Natural killer cell (primary cell): ENCODE results near the gene BBS4. TPM values are rescaled to one million over a fixed set of nuclear protein-coding genes. Genes with fewer than 3 reads are reported as not detected.

Experiments used
- ATAC-seq, 3 donors: fragments of 150-1000 bp in 2 of 3; fragments of 200-7000 bp in 1 of 3; cut with Tn5 transposase; 1 replicate in 1 of 3; 2 replicates in 2 of 3; pipeline ENCODE4 v1.10.0; 2021; ENCODE audit warnings: mild to moderate bottlenecking in 2 of 3, moderate library complexity in 2 of 3
- DNase-seq, 2 donors: peaks; one replicate each; pipeline versions ENCODE4 v3.0.0 to v3.0.0-alpha.2; 2013 to 2021; ENCODE audit warnings: mixed read lengths in 1 of 2
- H3K27ac ChIP-seq: one replicate; pipeline ENCODE4 v1.5.1; 2013; ENCODE audit warnings: mild to moderate bottlenecking, low read length
- H3K27me3 ChIP-seq: one replicate; pipeline ENCODE4 v1.6.1; 2013; ENCODE audit warnings: low read length; ENCODE audit not compliant: control insufficient read depth, insufficient read depth
- H3K36me3 ChIP-seq: one replicate; pipeline ENCODE4 v1.6.1; 2013; ENCODE audit warnings: low read length; ENCODE audit not compliant: control insufficient read depth, insufficient read depth
- H3K4me1 ChIP-seq: one replicate; pipeline ENCODE4 v1.6.1; 2013; ENCODE audit warnings: low read length; ENCODE audit not compliant: control insufficient read depth, insufficient read depth
- H3K4me3 ChIP-seq: one replicate; pipeline ENCODE4 v1.5.1; 2013; ENCODE audit warnings: low read length
- H3K9me3 ChIP-seq: one replicate; pipeline ENCODE4 v1.6.1; 2013; ENCODE audit warnings: low read length; ENCODE audit not compliant: control insufficient read depth, insufficient read depth
- H3K27ac Mint-ChIP-seq, 2 donors: one replicate each; pipeline ENCODE4 v1.8.0; 2022; ENCODE audit warnings: mild to moderate bottlenecking in 2 of 2, mixed read lengths in 2 of 2, moderate library complexity in 1 of 2
- H3K27me3 Mint-ChIP-seq, 2 donors: one replicate each; pipeline ENCODE4 v1.8.0; 2022; ENCODE audit warnings: low read depth in 2 of 2, mixed read lengths in 2 of 2
- H3K36me3 Mint-ChIP-seq: one replicate; pipeline ENCODE4 v1.8.0; 2022; ENCODE audit warnings: mixed read lengths
- H3K4me1 Mint-ChIP-seq, 2 donors: one replicate each; pipeline ENCODE4 v1.8.0; 2022; ENCODE audit warnings: mixed read lengths in 2 of 2
- H3K4me3 Mint-ChIP-seq: one replicate; pipeline ENCODE4 v1.8.0; 2022; ENCODE audit warnings: mild to moderate bottlenecking, moderate library complexity, mixed read lengths
- H3K9me3 Mint-ChIP-seq, 2 donors: one replicate each; pipeline ENCODE4 v1.8.0; 2022; ENCODE audit warnings: mixed read lengths in 2 of 2
- WGBS: methylation state at CpG from one replicate; pipeline ENCODE4 v1.1.7; 2013; ENCODE audit warnings: missing lambda C conversion rate; ENCODE audit not compliant: insufficient coverage; 5-methylcytosine and 5-hydroxymethylcytosine counted together
- intact Hi-C: fragments of 100-400 bp; cut with micrococcal nuclease; formaldehyde crosslinking; loops from one replicate; pipeline ENCODE4 v1.14.2; 2022
- total RNA-seq, 4 donors: library from RNA; stranded (reverse); fragments of 120-200 nt in 1 of 4; gene quantifications; one replicate each; pipeline versions ENCODE4 v1.2.3 to v1.2.4, GENCODE V29; 2013 to 2022
- TF ChIP-seq, protein P1 (sequence below): fragments of 200-600 bp; IDR thresholded peaks from one replicate; pipeline ENCODE4 v1.8.0; 2022; ENCODE audit warnings: antibody characterized with exemption

Gene BBS4
- total RNA-seq, 3 donors from 2014 or later (not counting 1 experiment from before 2014, with no cell fraction given) = 24.7 to 37.2 (median 26.7) TPM

DNA sequence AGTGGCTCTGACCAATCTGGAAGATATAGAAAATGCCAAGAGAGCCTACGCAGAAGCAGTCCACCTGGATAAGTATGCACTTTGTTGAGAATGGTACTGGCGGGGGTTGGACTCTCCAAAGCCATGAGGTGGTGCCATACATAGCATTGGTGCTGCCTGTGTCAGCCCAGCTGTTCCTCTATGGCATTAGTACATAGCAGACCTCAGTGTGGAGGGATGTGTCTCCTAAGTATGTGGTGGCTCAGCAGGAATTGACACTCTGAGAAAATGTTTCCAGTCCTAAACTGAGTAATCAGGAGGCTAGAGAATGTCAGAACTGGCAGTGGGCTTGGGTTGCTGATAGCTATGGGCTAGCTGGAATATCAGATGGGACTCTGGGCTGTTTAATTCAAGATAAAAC lies 49.1 kb downstream of the BBS4 start:
- Mint-ChIP-seq H3K4me3 (no peak overlapping the region), H3K36me3 (peaks cover 5% of the 10 kb centered on the region), H3K4me1 (peaks cover 26 to 35% of the 10 kb centered on the region in 2 donors), H3K27ac (no peak overlapping the region), H3K27me3 (no peaks in the 10 kb centered on the region), H3K9me3 (no peaks in the 10 kb centered on the region)
- TF ChIP-seq, protein P1, sequence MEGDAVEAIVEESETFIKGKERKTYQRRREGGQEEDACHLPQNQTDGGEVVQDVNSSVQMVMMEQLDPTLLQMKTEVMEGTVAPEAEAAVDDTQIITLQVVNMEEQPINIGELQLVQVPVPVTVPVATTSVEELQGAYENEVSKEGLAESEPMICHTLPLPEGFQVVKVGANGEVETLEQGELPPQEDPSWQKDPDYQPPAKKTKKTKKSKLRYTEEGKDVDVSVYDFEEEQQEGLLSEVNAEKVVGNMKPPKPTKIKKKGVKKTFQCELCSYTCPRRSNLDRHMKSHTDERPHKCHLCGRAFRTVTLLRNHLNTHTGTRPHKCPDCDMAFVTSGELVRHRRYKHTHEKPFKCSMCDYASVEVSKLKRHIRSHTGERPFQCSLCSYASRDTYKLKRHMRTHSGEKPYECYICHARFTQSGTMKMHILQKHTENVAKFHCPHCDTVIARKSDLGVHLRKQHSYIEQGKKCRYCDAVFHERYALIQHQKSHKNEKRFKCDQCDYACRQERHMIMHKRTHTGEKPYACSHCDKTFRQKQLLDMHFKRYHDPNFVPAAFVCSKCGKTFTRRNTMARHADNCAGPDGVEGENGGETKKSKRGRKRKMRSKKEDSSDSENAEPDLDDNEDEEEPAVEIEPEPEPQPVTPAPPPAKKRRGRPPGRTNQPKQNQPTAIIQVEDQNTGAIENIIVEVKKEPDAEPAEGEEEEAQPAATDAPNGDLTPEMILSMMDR = no peak
- no peaks in the 10 kb centered on the region for H3K4me1 ChIP-seq
- 97% methylated on average over 2 of the region's 2 CpGs for WGBS
- intact Hi-C loops = no loop called here
- H3K9me3 ChIP-seq = no peaks in the 10 kb centered on the region
- no peak overlapping the region for H3K27ac ChIP-seq
- peaks cover 30% of the 10 kb centered on the region for H3K36me3 ChIP-seq
- no peaks in the 10 kb centered on the region for H3K27me3 ChIP-seq
- no peak for DNase-seq
- ATAC-seq = no peak
- no peak overlapping the region for H3K4me3 ChIP-seq

DNA sequence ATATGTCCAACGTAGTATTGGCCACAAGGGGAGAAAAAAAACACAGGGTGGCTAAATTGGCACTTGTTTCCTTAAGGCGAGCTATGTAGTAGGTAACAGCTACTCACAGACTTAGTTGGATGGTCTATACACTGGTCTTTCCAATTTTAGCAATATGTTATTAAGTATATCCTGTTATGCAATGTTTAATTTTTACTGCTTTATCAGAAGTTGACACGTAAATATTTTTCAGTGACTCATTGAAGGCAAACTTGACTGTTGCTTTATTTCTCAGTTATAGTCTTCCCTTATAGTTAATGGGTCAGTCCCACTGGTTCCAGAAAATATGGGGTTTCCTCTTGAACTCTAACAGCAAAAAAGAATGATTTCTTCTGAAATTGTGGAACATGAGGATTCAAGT lies 51.1 kb downstream of the BBS4 start:
- Mint-ChIP-seq H3K36me3 (peaks cover 5% of the 10 kb centered on the region), H3K4me3 (no peak overlapping the region), H3K27ac (peak overlapping the region; percentile 27 to 43), H3K9me3 (no peaks in the 10 kb centered on the region), H3K27me3 (no peaks in the 10 kb centered on the region), H3K4me1 (peaks cover 45 to 54% of the 10 kb centered on the region in 2 donors)
- no peak overlapping the region for H3K4me3 ChIP-seq
- H3K27me3 ChIP-seq = no peaks in the 10 kb centered on the region
- ATAC-seq (no peak), DNase-seq (no peak)
- intact Hi-C loops = no loop called here
- TF ChIP-seq, protein P1 = no peak
- no peak overlapping the region for H3K27ac ChIP-seq
- H3K36me3 ChIP-seq = peaks cover 24% of the 10 kb centered on the region
- no peaks in the 10 kb centered on the region for H3K9me3 ChIP-seq
- H3K4me1 ChIP-seq = no peaks in the 10 kb centered on the region
- whole genome bisulfite sequencing = 86% methylated on average over 3 of the region's 3 CpGs

DNA sequence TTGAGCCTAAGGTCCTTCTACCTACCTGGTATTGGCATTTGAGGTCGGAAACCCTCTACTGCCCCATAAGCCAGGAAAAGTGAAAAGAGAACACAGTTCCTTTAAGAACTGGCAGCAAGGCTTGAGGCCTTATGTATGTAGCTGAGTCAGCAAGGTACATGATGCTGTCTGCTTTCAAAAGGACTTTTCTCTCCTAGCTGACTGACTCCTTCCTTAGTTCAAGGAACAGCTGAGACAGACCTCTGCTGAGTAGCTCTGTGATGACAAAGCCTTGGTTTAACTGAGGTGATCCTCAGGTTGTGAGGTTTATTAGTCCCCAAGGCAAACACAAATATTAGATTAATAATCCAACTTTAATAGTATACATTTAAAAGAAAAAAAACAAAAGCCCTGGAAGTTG lies 51.7 kb downstream of the BBS4 start:
- peaks cover 5% of the 10 kb centered on the region for H3K36me3 Mint-ChIP-seq
- ATAC-seq (no peak), DNase-seq (no peak)
- peak overlapping the region; percentile 27 to 79 for H3K27ac Mint-ChIP-seq
- H3K9me3 ChIP-seq = no peaks in the 10 kb centered on the region
- intact Hi-C loops = no loop called here
- H3K27me3 Mint-ChIP-seq = no peaks in the 10 kb centered on the region
- H3K27ac ChIP-seq = no peak overlapping the region
- no peaks in the 10 kb centered on the region for H3K27me3 ChIP-seq
- H3K9me3 Mint-ChIP-seq = no peaks in the 10 kb centered on the region
- H3K4me1 ChIP-seq = no peaks in the 10 kb centered on the region
- no peak overlapping the region for H3K4me3 Mint-ChIP-seq
- peaks cover 24% of the 10 kb centered on the region for H3K36me3 ChIP-seq
- TF ChIP-seq, protein P1 = no peak
- WGBS = 100% methylated on average over 1 of the region's 1 CpG
- no peak overlapping the region for H3K4me3 ChIP-seq
- H3K4me1 Mint-ChIP-seq = peaks cover 45 to 50% of the 10 kb centered on the region in 2 donors

DNA sequence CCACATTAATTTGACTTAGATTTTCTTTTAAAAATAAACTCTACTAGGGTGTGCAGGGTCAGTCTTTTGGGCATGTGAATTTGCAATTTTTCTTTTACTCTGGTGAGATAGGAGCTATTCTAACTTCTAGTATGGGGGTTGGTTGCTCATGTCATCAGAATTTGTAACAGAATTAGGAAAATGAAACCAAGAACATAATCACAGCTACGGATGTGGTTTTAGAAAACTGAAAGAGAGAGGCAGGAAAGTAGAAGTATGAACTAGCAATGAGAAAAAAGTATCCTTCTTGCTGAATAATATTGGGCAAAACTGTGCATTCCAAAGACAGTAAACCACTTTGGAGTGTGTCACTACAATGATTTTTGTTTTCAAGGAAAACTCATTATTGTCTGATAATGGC lies 54.2 kb downstream of the BBS4 start:
- DNase-seq (peak in 1 of 2 donors; percentile 32), ATAC-seq (peak; percentile 39 to 67 (median 66))
- 0% methylated on average over 1 of the region's 1 CpG for WGBS
- H3K27me3 ChIP-seq = no peaks in the 10 kb centered on the region
- Mint-ChIP-seq H3K27me3 (no peaks in the 10 kb centered on the region), H3K36me3 (peaks cover 5% of the 10 kb centered on the region), H3K4me1 (peaks cover 29 to 35% of the 10 kb centered on the region in 2 donors), H3K27ac (peak overlapping the region; percentile 79 to 83), H3K9me3 (no peaks in the 10 kb centered on the region), H3K4me3 (peak overlapping the region; percentile 60)
- TF ChIP-seq, protein P1 = no peak
- H3K9me3 ChIP-seq = no peaks in the 10 kb centered on the region
- peaks cover 21% of the 10 kb centered on the region for H3K36me3 ChIP-seq
- H3K4me1 ChIP-seq = no peaks in the 10 kb centered on the region
- intact Hi-C loops = no loop called here
- no peak overlapping the region for H3K4me3 ChIP-seq
- peak overlapping the region; percentile 53 for H3K27ac ChIP-seq
